Renal pelvis (tissue), 12 donors: ENCODE measurements around the gene PET117. TPM values are rescaled to one million over a fixed set of nuclear protein-coding genes. Genes with fewer than 3 reads are reported as not detected.
A peak's percentile ranks its signal among the peaks of the same experiment; 100 is the strongest.
"Not testable (repeated sequence)": the region's sequence is repeated elsewhere in the genome, so short reads cannot be mapped to it uniquely, and the experiment has no call there.

Source experiments
- DNase-seq: peaks from one replicate; pipeline ENCODE4 v3.0.0-alpha.2; 2013
- long read RNA-seq, 16 experiments: transcript quantifications; one replicate each; lab custom pipeline, GENCODE V29; 2026
- polyA plus RNA-seq, 3 donors: library from polyadenylated mRNA; unstranded; fragments of 120-200 nt; gene quantifications; one replicate each; pipeline ENCODE4 v1.2.1, GENCODE V29; 2013; ENCODE audit not compliant: insufficient read length in 3 of 3

PET117 gene
- polyA plus RNA-seq: 10 to 100 TPM; 15.3 to 19.1 (median 15.8) TPM
- long read RNA-seq, donor 1, transcript PET117-201 (2 exons, 1,141 nt): major isoform, 8 of 8 reads
- long read RNA-seq, donor 1, partial matches to known transcripts: 0 of 8 reads
- long read RNA-seq, donor 1, other reads (novel, unspliced or antisense): 0 of 8 reads
- long read RNA-seq, donor 2, transcript PET117-201 (2 exons, 1,141 nt): major isoform, 9 of 9 reads
- long read RNA-seq, donor 2, partial matches to known transcripts: 0 of 9 reads
- long read RNA-seq, donor 2, other reads (novel, unspliced or antisense): 0 of 9 reads
- long read RNA-seq, donor 3, partial matches to known transcripts: 0 of 4 reads
- long read RNA-seq, donor 3, other reads (novel, unspliced or antisense): 0 of 4 reads
- long read RNA-seq, donor 4, transcript PET117-201 (2 exons, 1,141 nt): major isoform, 7 of 7 reads
- long read RNA-seq, donor 4, partial matches to known transcripts: 0 of 7 reads
- long read RNA-seq, donor 4, other reads (novel, unspliced or antisense): 0 of 7 reads
- long read RNA-seq, donor 5, transcript PET117-201 (2 exons, 1,141 nt): major isoform, 7 of 7 reads
- long read RNA-seq, donor 5, partial matches to known transcripts: 0 of 7 reads
- long read RNA-seq, donor 5, other reads (novel, unspliced or antisense): 0 of 7 reads
- long read RNA-seq, donor 6, transcript PET117-201 (2 exons, 1,141 nt): major isoform, 13 of 13 reads
- long read RNA-seq, donor 6, partial matches to known transcripts: 0 of 13 reads
- long read RNA-seq, donor 6, other reads (novel, unspliced or antisense): 0 of 13 reads
- long read RNA-seq, donor 7, transcript PET117-201 (2 exons, 1,141 nt): major isoform, 7 of 7 reads
- long read RNA-seq, donor 7, partial matches to known transcripts: 0 of 7 reads
- long read RNA-seq, donor 7, other reads (novel, unspliced or antisense): 0 of 7 reads
- long read RNA-seq, donor 8, partial matches to known transcripts: 0 of 4 reads
- long read RNA-seq, donor 8, other reads (novel, unspliced or antisense): 0 of 4 reads
- long read RNA-seq, donor 9, transcript PET117-201 (2 exons, 1,141 nt): major isoform, 14 of 14 reads
- long read RNA-seq, donor 9, partial matches to known transcripts: 0 of 14 reads
- long read RNA-seq, donor 9, other reads (novel, unspliced or antisense): 0 of 14 reads
- long read RNA-seq, donor 10, partial matches to known transcripts: 0 of 2 reads
- long read RNA-seq, donor 10, other reads (novel, unspliced or antisense): 0 of 2 reads
- long read RNA-seq, donor 11, partial matches to known transcripts: 0 of 3 reads
- long read RNA-seq, donor 11, other reads (novel, unspliced or antisense): 0 of 3 reads
- long read RNA-seq, donor 12, transcript PET117-201 (2 exons, 1,141 nt): major isoform, 15 of 15 reads
- long read RNA-seq, donor 12, partial matches to known transcripts: 0 of 15 reads
- long read RNA-seq, donor 12, other reads (novel, unspliced or antisense): 0 of 15 reads
- long read RNA-seq, donor 13, transcript PET117-201 (2 exons, 1,141 nt): major isoform, 5 of 5 reads
- long read RNA-seq, donor 13, partial matches to known transcripts: 0 of 5 reads
- long read RNA-seq, donor 13, other reads (novel, unspliced or antisense): 0 of 5 reads
- long read RNA-seq, donor 14, transcript PET117-201 (2 exons, 1,141 nt): major isoform, 12 of 12 reads
- long read RNA-seq, donor 14, partial matches to known transcripts: 0 of 12 reads
- long read RNA-seq, donor 14, other reads (novel, unspliced or antisense): 0 of 12 reads
- long read RNA-seq, donor 15, transcript PET117-201 (2 exons, 1,141 nt): major isoform, 9 of 9 reads
- long read RNA-seq, donor 15, partial matches to known transcripts: 0 of 9 reads
- long read RNA-seq, donor 15, other reads (novel, unspliced or antisense): 0 of 9 reads
- long read RNA-seq, donor 16, transcript PET117-201 (2 exons, 1,141 nt): major isoform, 7 of 7 reads
- long read RNA-seq, donor 16, partial matches to known transcripts: 0 of 7 reads
- long read RNA-seq, donor 16, other reads (novel, unspliced or antisense): 0 of 7 reads

- DNase-seq: peak; percentile 95
Measured at GRCh38 chr20:18137412-18138265, at the start of gene PET117, which contains the start of gene KAT14. TSS of gene PET117 (plus strand) at chr20:18137863. CDS start at chr20:18137956, 93 bp downstream. TSS of gene KAT14 (plus strand) at chr20:18137863. CDS start at chr20:18142661, 4,798 bp downstream.

- not testable (repeated sequence) for DNase-seq
Measured at GRCh38 chr20:18088298-18088697, 49.4 kb upstream of the PET117 start.

- DNase-seq: not testable (repeated sequence)
Measured at GRCh38 chr20:18088841-18089240, 48.8 kb upstream of the PET117 start.

GRCh38 chr20:18090044-18090443, 47.6 kb upstream of the PET117 start:
- no peak for DNase-seq

GRCh38 chr20:18090477-18090876, 47.2 kb upstream of the PET117 start:
- no peak for DNase-seq

- no peak for DNase-seq
Measured at GRCh38 chr20:18091623-18092022, 46.0 kb upstream of the PET117 start.

GRCh38 chr20:18092890-18093289, 44.8 kb upstream of the PET117 start:
- DNase-seq: no peak

- no peak for DNase-seq
Measured at GRCh38 chr20:18093388-18093787, 44.3 kb upstream of the PET117 start.

- no peak for DNase-seq
Measured at GRCh38 chr20:18094191-18094590, 43.5 kb upstream of the PET117 start.

- not testable (repeated sequence) for DNase-seq
Measured at GRCh38 chr20:18100569-18100968, 37.1 kb upstream of the PET117 start.

- no peak for DNase-seq
Measured at GRCh38 chr20:18101125-18101810, 36.4 kb upstream of the PET117 start.

- DNase-seq: no peak
Measured at GRCh38 chr20:18103497-18103896, 34.2 kb upstream of the PET117 start.

- DNase-seq: no peak
Measured at GRCh38 chr20:18108326-18108725, 29.3 kb upstream of the PET117 start.

GRCh38 chr20:18128574-18128973, 9.1 kb upstream of the PET117 start:
- not testable (repeated sequence) for DNase-seq

- DNase-seq: no peak
Measured at GRCh38 chr20:18132663-18133062, 5.0 kb upstream of the PET117 start.

GRCh38 chr20:18133962-18134361, 3.7 kb upstream of the PET117 start:
- no peak for DNase-seq

- no peak for DNase-seq
Measured at GRCh38 chr20:18138266-18138582, 561 bp downstream of the PET117 start.
